Panc1 (cell line): ENCODE measurements around the gene PATE4.
"Not testable (repeated sequence)": the region's sequence is repeated elsewhere in the genome, so short reads cannot be mapped to it uniquely, and the experiment has no call there.

ENCODE experiments used
- CTCF ChIP-seq: fragments of 450-650 bp; IDR thresholded peaks from 2 replicates; pipeline ENCODE4 v1.5.1; 2017; ENCODE audit warnings: mild to moderate bottlenecking
- POLR2AphosphoS5 ChIP-seq: IDR thresholded peaks from 2 replicates; pipeline ENCODE4 v1.6.1; 2012; ENCODE audit warnings: mild to moderate bottlenecking, low read depth, low read length, moderate library complexity
- REST ChIP-seq, 2 experiments: IDR thresholded peaks; 2 replicates each; pipeline ENCODE4 v1.6.1; 2011 to 2012; ENCODE audit warnings: low read depth in 2 of 2, control low read depth in 1 of 2, low read length in 1 of 2, mild to moderate bottlenecking in 1 of 2, moderate library complexity in 1 of 2; ENCODE audit not compliant: insufficient read depth in 1 of 2
- SIN3A ChIP-seq: IDR thresholded peaks from 2 replicates; pipeline ENCODE4 v1.6.1; 2012; ENCODE audit warnings: low read depth, mild to moderate bottlenecking, low read length, moderate library complexity, borderline replicate concordance; ENCODE audit not compliant: insufficient read depth

- not testable (repeated sequence) for TF ChIP-seq CTCF; POLR2AphosphoS5; SIN3A; REST (IDR thresholded peaks at IDR 0.05; ENCODE audit: insufficient read depth in 1 of 2, low read depth in 2 of 2, low read length in 1 of 2)
Observed at GRCh38 chr11:125865354-125865753, 32.2 kb downstream of the PATE4 start.
